ENCODE measurements around the gene AKAP12.

AKAP12 gene

DNA sequence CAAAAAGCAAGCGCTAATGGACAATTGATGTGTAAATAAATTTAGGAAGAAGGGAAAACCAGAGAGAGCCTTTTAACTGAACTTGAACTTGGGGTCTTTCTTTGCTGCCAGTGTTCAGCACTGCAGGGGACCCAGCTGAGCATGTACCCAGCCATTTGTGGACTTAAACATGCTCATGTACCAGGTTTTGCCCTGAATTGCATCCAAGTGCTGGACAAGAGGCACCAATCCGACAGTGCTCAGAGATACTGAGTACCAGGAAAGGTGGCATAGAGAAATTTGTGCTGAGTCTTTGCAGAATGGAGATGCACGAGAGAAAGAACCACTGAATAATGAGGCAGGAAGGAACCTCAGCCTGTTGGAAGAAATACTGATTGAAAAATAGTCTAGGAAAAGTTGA, 16.0 kb downstream of the AKAP12 start:
- Histone ChIP-seq H3K23ac (ENCODE audit: low read length in 2 of 2) (no peak overlapping the region), H2AK5ac (ENCODE audit: low read length, severe bottlenecking) (no peak overlapping the region), H3K9ac (ENCODE audit: low read length) (no peak overlapping the region), H2AFZ (ENCODE audit: low read depth, low read length) (no peak overlapping the region), H3K4ac (ENCODE audit: low read depth in 1 of 2, low read length in 2 of 2) (no peak overlapping the region), H3K14ac (ENCODE audit: low read length in 2 of 2) (no peak overlapping the region), H3K36me3 (ENCODE audit: control insufficient read depth in 1 of 2, insufficient read depth in 2 of 2, low read depth in 1 of 2, low read length in 2 of 2) (peaks cover 0 to 6% of the 10 kb centered on the region in 2 experiments), H2BK120ac (ENCODE audit: low read depth, low read length) (no peak overlapping the region), H4K91ac (ENCODE audit: low read length) (no peak overlapping the region), H4K8ac (ENCODE audit: low read length) (peak overlapping the region; percentile 72), H2BK5ac (ENCODE audit: low read depth, low read length, poor library complexity, severe bottlenecking) (no peak overlapping the region), H3K18ac (ENCODE audit: low read depth in 1 of 2, low read length in 2 of 2) (peak overlapping the region in 1 of 2 experiments; percentile 43), H2BK12ac (ENCODE audit: low read length in 2 of 2) (no peak overlapping the region), H2BK15ac (ENCODE audit: low read depth, poor library complexity, severe bottlenecking) (no peak overlapping the region), H3K4me2 (ENCODE audit: low read length, poor library complexity, severe bottlenecking) (no peak overlapping the region), H3K79me1 (replicated peaks; ENCODE audit: low read length, poor library complexity, severe bottlenecking) (peaks cover 20% of the 10 kb centered on the region), H3K4me3 (ENCODE audit: insufficient read depth in 1 of 2, low read depth in 1 of 2, low read length in 2 of 2) (no peak overlapping the region), H3K27ac (ENCODE audit: low read length, poor library complexity, severe bottlenecking) (peak overlapping the region; percentile 51), H3K4me1 (ENCODE audit: control insufficient read depth, insufficient read depth, low read depth, low read length) (peaks cover 12% of the 10 kb centered on the region), H3K9me3 (ENCODE audit: control insufficient read depth, low read length) (no peaks in the 10 kb centered on the region), H3K27me3 (ENCODE audit: control insufficient read depth in 1 of 2, insufficient read depth in 1 of 2, low read length in 2 of 2) (no peaks in the 10 kb centered on the region)
- no peak for DNase-seq
- WGBS: 90% methylated on average over 3 of the region's 3 CpGs

DNA sequence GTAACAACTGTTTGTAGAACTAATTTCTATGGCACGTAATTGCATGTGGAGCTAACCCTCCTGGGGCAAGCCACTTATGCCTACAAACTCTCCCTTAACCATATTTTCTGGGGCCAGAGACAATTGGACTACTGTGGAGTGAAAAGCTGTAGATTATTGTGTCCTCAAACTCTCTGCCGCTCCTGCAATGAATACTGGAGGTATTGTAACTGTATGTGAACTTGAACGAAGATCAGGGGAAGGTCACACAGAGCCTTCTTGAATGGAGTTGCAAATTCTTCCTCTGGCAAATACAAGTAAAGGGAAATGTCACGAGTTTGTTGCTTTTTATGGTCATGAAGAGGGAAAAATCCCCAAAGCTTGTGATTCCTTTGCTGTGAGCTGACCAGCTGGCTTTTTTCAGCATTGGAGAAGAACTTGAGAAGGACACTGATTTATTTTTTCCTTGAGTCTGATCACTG, 18.2 kb downstream of the AKAP12 start:
- Histone ChIP-seq H3K23ac (ENCODE audit: low read length in 2 of 2) (no peak overlapping the region), H3K4me3 (ENCODE audit: insufficient read depth in 1 of 2, low read depth in 1 of 2, low read length in 2 of 2) (peak overlapping the region in 1 of 2 experiments; percentile 27), H3K18ac (ENCODE audit: low read depth in 1 of 2, low read length in 2 of 2) (no peak overlapping the region), H3K36me3 (ENCODE audit: control insufficient read depth in 1 of 2, insufficient read depth in 2 of 2, low read depth in 1 of 2, low read length in 2 of 2) (peaks cover 0 to 5% of the 10 kb centered on the region in 2 experiments), H2AK5ac (ENCODE audit: low read length, severe bottlenecking) (peak overlapping the region; percentile 13), H2BK15ac (ENCODE audit: low read depth, poor library complexity, severe bottlenecking) (no peak overlapping the region), H3K14ac (ENCODE audit: low read length in 2 of 2) (no peak overlapping the region), H3K4me2 (ENCODE audit: low read length, poor library complexity, severe bottlenecking) (no peak overlapping the region), H3K9me3 (ENCODE audit: control insufficient read depth, low read length) (no peaks in the 10 kb centered on the region), H3K27ac (ENCODE audit: low read length, poor library complexity, severe bottlenecking) (no peak overlapping the region), H3K4me1 (ENCODE audit: control insufficient read depth, insufficient read depth, low read depth, low read length) (peaks cover 12% of the 10 kb centered on the region), H3K9ac (ENCODE audit: low read length) (peak overlapping the region; percentile 73), H4K8ac (ENCODE audit: low read length) (no peak overlapping the region), H2BK12ac (ENCODE audit: low read length in 2 of 2) (no peak overlapping the region), H3K27me3 (ENCODE audit: control insufficient read depth in 1 of 2, insufficient read depth in 1 of 2, low read length in 2 of 2) (no peaks in the 10 kb centered on the region), H4K91ac (ENCODE audit: low read length) (no peak overlapping the region), H3K4ac (ENCODE audit: low read depth in 1 of 2, low read length in 2 of 2) (no peak overlapping the region), H2AFZ (ENCODE audit: low read depth, low read length) (no peak overlapping the region), H3K79me1 (replicated peaks; ENCODE audit: low read length, poor library complexity, severe bottlenecking) (peaks cover 19% of the 10 kb centered on the region), H2BK5ac (ENCODE audit: low read depth, low read length, poor library complexity, severe bottlenecking) (no peak overlapping the region), H2BK120ac (ENCODE audit: low read depth, low read length) (no peak overlapping the region)
- 45% methylated on average over 4 of the region's 4 CpGs for WGBS
- DNase-seq: peak; percentile 63

DNA sequence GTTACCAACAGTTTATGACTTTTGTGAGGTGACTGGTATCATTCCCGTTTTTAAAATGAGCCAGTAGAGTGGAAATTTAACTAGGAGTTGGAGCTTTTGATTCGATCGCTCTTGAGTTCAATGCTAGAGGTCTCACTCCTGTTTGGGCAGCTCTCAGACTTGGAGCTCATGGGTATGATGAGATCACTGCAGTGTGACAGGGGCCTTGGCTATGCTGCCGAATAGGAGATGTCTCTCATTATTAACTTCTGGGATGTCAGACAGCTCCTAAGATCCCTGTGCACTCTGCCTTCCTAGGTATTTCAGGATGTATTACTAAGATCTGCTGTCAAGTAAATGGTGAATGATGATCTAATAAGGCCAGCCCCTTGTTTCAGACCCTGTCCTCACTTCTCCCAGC, 20.4 kb downstream of the AKAP12 start:
- Histone ChIP-seq H3K27ac (ENCODE audit: low read length, poor library complexity, severe bottlenecking) (no peak overlapping the region), H2BK12ac (ENCODE audit: low read length in 2 of 2) (no peak overlapping the region), H3K23ac (ENCODE audit: low read length in 2 of 2) (no peak overlapping the region), H2BK120ac (ENCODE audit: low read depth, low read length) (no peak overlapping the region), H2BK15ac (ENCODE audit: low read depth, poor library complexity, severe bottlenecking) (no peak overlapping the region), H3K4me3 (ENCODE audit: insufficient read depth in 1 of 2, low read depth in 1 of 2, low read length in 2 of 2) (peak overlapping the region in 1 of 2 experiments; percentile 19), H4K91ac (ENCODE audit: low read length) (no peak overlapping the region), H3K9me3 (ENCODE audit: control insufficient read depth, low read length) (no peaks in the 10 kb centered on the region), H3K18ac (ENCODE audit: low read depth in 1 of 2, low read length in 2 of 2) (no peak overlapping the region), H3K4me1 (ENCODE audit: control insufficient read depth, insufficient read depth, low read depth, low read length) (peaks cover 6% of the 10 kb centered on the region), H3K4ac (ENCODE audit: low read depth in 1 of 2, low read length in 2 of 2) (no peak overlapping the region), H2AK5ac (ENCODE audit: low read length, severe bottlenecking) (no peak overlapping the region), H3K79me1 (replicated peaks; ENCODE audit: low read length, poor library complexity, severe bottlenecking) (peaks cover 23% of the 10 kb centered on the region), H3K4me2 (ENCODE audit: low read length, poor library complexity, severe bottlenecking) (no peak overlapping the region), H4K8ac (ENCODE audit: low read length) (no peak overlapping the region), H2BK5ac (ENCODE audit: low read depth, low read length, poor library complexity, severe bottlenecking) (no peak overlapping the region), H3K27me3 (ENCODE audit: control insufficient read depth in 1 of 2, insufficient read depth in 1 of 2, low read length in 2 of 2) (no peaks in the 10 kb centered on the region), H3K14ac (ENCODE audit: low read length in 2 of 2) (no peak overlapping the region), H3K36me3 (ENCODE audit: control insufficient read depth in 1 of 2, insufficient read depth in 2 of 2, low read depth in 1 of 2, low read length in 2 of 2) (peaks cover 0 to 5% of the 10 kb centered on the region in 2 experiments), H3K9ac (ENCODE audit: low read length) (peak overlapping the region; percentile 57), H2AFZ (ENCODE audit: low read depth, low read length) (no peak overlapping the region)
- no peak for DNase-seq
- 100% methylated on average over 4 of the region's 4 CpGs for WGBS

DNA sequence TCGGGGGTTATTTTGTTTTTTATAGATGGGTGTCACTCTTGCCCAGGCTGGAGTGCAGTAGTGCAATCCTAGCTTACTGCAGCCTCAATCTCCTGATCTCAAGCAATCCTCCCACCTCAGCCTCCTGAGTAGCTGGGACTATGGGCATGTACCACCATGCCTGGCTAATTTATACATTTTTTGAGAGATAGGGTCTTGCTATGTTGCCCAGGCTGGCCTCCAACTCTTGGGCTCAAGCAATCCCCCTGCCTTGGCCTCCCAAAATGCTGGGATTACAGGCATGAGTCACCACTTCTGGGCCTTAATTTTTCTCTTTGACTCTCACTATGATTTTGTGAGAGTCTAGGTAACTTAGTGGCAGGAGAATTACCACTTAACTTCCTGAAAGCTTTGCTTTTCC, 23.3 kb downstream of the AKAP12 start:
- no CpG with 5 or more reads among the region's 1 CpG for WGBS
- H2BK5ac ChIP-seq (ENCODE audit: low read depth, low read length, poor library complexity, severe bottlenecking): no peak overlapping the region
- H3K27ac ChIP-seq (ENCODE audit: low read length, poor library complexity, severe bottlenecking): no peak overlapping the region
- no peaks in the 10 kb centered on the region for H3K27me3 ChIP-seq (ENCODE audit: control insufficient read depth in 1 of 2, insufficient read depth in 1 of 2, low read length in 2 of 2)
- no peak overlapping the region for H3K9ac ChIP-seq (ENCODE audit: low read length)
- no peaks in the 10 kb centered on the region for H3K4me1 ChIP-seq (ENCODE audit: control insufficient read depth, insufficient read depth, low read depth, low read length)
- H2BK120ac ChIP-seq (ENCODE audit: low read depth, low read length): no peak overlapping the region
- no peak overlapping the region for H4K8ac ChIP-seq (ENCODE audit: low read length)
- no peak overlapping the region for H3K23ac ChIP-seq (ENCODE audit: low read length in 2 of 2)
- no peak overlapping the region for H2BK12ac ChIP-seq (ENCODE audit: low read length in 2 of 2)
- H2BK15ac ChIP-seq (ENCODE audit: low read depth, poor library complexity, severe bottlenecking): no peak overlapping the region
- peaks cover 0 to 5% of the 10 kb centered on the region in 2 experiments for H3K36me3 ChIP-seq (ENCODE audit: control insufficient read depth in 1 of 2, insufficient read depth in 2 of 2, low read depth in 1 of 2, low read length in 2 of 2)
- H3K9me3 ChIP-seq (ENCODE audit: control insufficient read depth, low read length): no peaks in the 10 kb centered on the region
- peak overlapping the region in 1 of 2 experiments; percentile 21 for H3K18ac ChIP-seq (ENCODE audit: low read depth in 1 of 2, low read length in 2 of 2)
- no peak for DNase-seq
- no peak overlapping the region for H2AK5ac ChIP-seq (ENCODE audit: low read length, severe bottlenecking)
- no peak overlapping the region for H3K4me2 ChIP-seq (ENCODE audit: low read length, poor library complexity, severe bottlenecking)
- no peak overlapping the region for H4K91ac ChIP-seq (ENCODE audit: low read length)
- H3K79me1 ChIP-seq (replicated peaks; ENCODE audit: low read length, poor library complexity, severe bottlenecking): peaks cover 21% of the 10 kb centered on the region
- H3K4me3 ChIP-seq (ENCODE audit: insufficient read depth in 1 of 2, low read depth in 1 of 2, low read length in 2 of 2): no peak overlapping the region
- no peak overlapping the region for H3K4ac ChIP-seq (ENCODE audit: low read depth in 1 of 2, low read length in 2 of 2)
- no peak overlapping the region for H3K14ac ChIP-seq (ENCODE audit: low read length in 2 of 2)
- H2AFZ ChIP-seq (ENCODE audit: low read depth, low read length): no peak overlapping the region

Measured in mesenchymal stem cell (in vitro differentiated cells and primary cell).